Measurements from ENCODE around the gene COQ3.

COQ3 gene

GRCh38 chr6:99393698-99394531 lies at the start of gene COQ3:
Gene COQ3 (minus strand): TSS chr6:99394195. CDS start chr6:99394179, 16 bp downstream.
- DNase-seq = peak; percentile 55

- DNase-seq = no peak
These were observed 40.9 kb upstream of the COQ3 start for GRCh38 chr6:99434702-99435530.

- DNase-seq = no peak
These were observed 38.9 kb upstream of the COQ3 start for GRCh38 chr6:99432877-99433276.

GRCh38 chr6:99431901-99432300 lies 37.9 kb upstream of the COQ3 start:
- DNase-seq = no peak

GRCh38 chr6:99427988-99428387 lies 34.0 kb upstream of the COQ3 start:
- DNase-seq = no peak

- DNase-seq = no peak
These were observed 32.4 kb upstream of the COQ3 start for GRCh38 chr6:99426451-99426757.

- DNase-seq = peak; percentile 72
These were observed 31.9 kb upstream of the COQ3 start for GRCh38 chr6:99425647-99426450.

- DNase-seq = peak; percentile 91
These were observed 31.0 kb upstream of the COQ3 start, which contains the start of gene PNISR for GRCh38 chr6:99424761-99425646. Gene PNISR (minus strand): TSS chr6:99425308. CDS start chr6:99414659, 10,649 bp downstream.

GRCh38 chr6:99424022-99424421 lies 30.0 kb upstream of the COQ3 start:
- no peak for DNase-seq

GRCh38 chr6:99422912-99423311 lies 28.9 kb upstream of the COQ3 start:
- DNase-seq = no peak

- DNase-seq = no peak
These were observed 23.1 kb upstream of the COQ3 start for GRCh38 chr6:99416892-99417767.

GRCh38 chr6:99416226-99416625 lies 22.2 kb upstream of the COQ3 start:
- no peak for DNase-seq

- DNase-seq = no peak
These were observed 21.5 kb upstream of the COQ3 start for GRCh38 chr6:99415446-99415845.

GRCh38 chr6:99412065-99412464 lies 18.1 kb upstream of the COQ3 start:
- no peak for DNase-seq

GRCh38 chr6:99409672-99410071 lies 15.7 kb upstream of the COQ3 start:
- no peak for DNase-seq

GRCh38 chr6:99407076-99407475 lies 13.1 kb upstream of the COQ3 start:
- no peak for DNase-seq

- DNase-seq = no peak
These were observed 8.5 kb upstream of the COQ3 start for GRCh38 chr6:99402448-99402847.

GRCh38 chr6:99397287-99397686 lies 3.3 kb upstream of the COQ3 start:
- no peak for DNase-seq

GRCh38 chr6:99393366-99393697 lies 663 bp downstream of the COQ3 start:
- no peak for DNase-seq

- no peak for DNase-seq
These were observed 3.1 kb downstream of the COQ3 start for GRCh38 chr6:99390896-99391295.

GRCh38 chr6:99384507-99384906 lies 9.5 kb downstream of the COQ3 start:
- DNase-seq = no peak
